K562 (cell line): ENCODE measurements around the gene SYVN1. TPM values are rescaled to one million over a fixed set of nuclear protein-coding genes. Genes with fewer than 3 reads are reported as not detected.

Experiments
- ARID2 ChIP-seq: fragments of 450-650 bp; IDR thresholded peaks from 2 replicates; pipeline ENCODE4 v1.6.1; 2017; ENCODE audit warnings: antibody characterized with exemption, mild to moderate bottlenecking
- ARNT ChIP-seq, 2 experiments: fragments of 450-650 bp; IDR thresholded peaks; 2 replicates each; pipeline ENCODE4 v1.6.1; 2016; ENCODE audit warnings: mild to moderate bottlenecking in 1 of 2
- CAMTA2 ChIP-seq: fragments of 250-450 bp; sonication (Bioruptor Pico); conservative IDR thresholded peaks from 2 replicates; pipeline ENCODE4 v1.5.1; 2022
- CHD7 ChIP-seq: fragments of 200-600 bp; sonication (generic); IDR thresholded peaks from one replicate; pipeline ENCODE4 v1.6.1; 2012; ENCODE audit warnings: mild to moderate bottlenecking, low read depth, low read length, inconsistent platforms
- FOXP1 ChIP-seq: sonication (generic); formaldehyde crosslinking; IDR thresholded peaks from 2 replicates; pipeline ENCODE4 v1.8.0; 2022; ENCODE audit warnings: mild to moderate bottlenecking, missing genetic modification reagents
- HEY1 ChIP-seq: fragments of 250-450 bp; sonication (Bioruptor Pico); IDR thresholded peaks from 2 replicates; pipeline ENCODE4 v1.5.0; 2020; ENCODE audit warnings: mild to moderate bottlenecking, moderate library complexity, borderline replicate concordance
- IRF9 ChIP-seq: fragments of 450-650 bp; IDR thresholded peaks from 2 replicates; pipeline ENCODE4 v1.6.1; 2016; ENCODE audit warnings: missing biosample characterization, missing genetic modification characterization
- MCM2 ChIP-seq: fragments of 450-650 bp; IDR thresholded peaks from 2 replicates; pipeline ENCODE4 v1.6.1; 2017; ENCODE audit warnings: low read depth, mild to moderate bottlenecking
- MTA3 ChIP-seq: fragments of 450-650 bp; formaldehyde crosslinking; IDR thresholded peaks from 2 replicates; pipeline ENCODE4 v1.6.1; 2017; ENCODE audit warnings: mild to moderate bottlenecking, borderline replicate concordance
- NCOR1 ChIP-seq: fragments of 450-650 bp; IDR thresholded peaks from 2 replicates; pipeline ENCODE4 v1.6.1; 2016; ENCODE audit warnings: mild to moderate bottlenecking, moderate library complexity
- NFATC3 ChIP-seq: fragments of 450-650 bp; IDR thresholded peaks from 2 replicates; pipeline ENCODE4 v1.6.1; 2017; ENCODE audit warnings: mild to moderate bottlenecking
- NONO ChIP-seq, 2 experiments: fragments of 200-400 bp in 1 of 2; fragments of 450-650 bp in 1 of 2; formaldehyde crosslinking in 1 of 2; IDR thresholded peaks; 2 replicates each; pipeline ENCODE4 v1.6.1; 2017; ENCODE audit warnings: low read depth in 2 of 2, mild to moderate bottlenecking in 2 of 2, moderate library complexity in 2 of 2, low read length in 1 of 2
- POLR2AphosphoS2 ChIP-seq: IDR thresholded peaks from 2 replicates; pipeline ENCODE4 v1.6.1; 2012; ENCODE audit warnings: low read length, improper control_type of control experiment
- USF2 ChIP-seq: sonication (generic); formaldehyde crosslinking; IDR thresholded peaks from 2 replicates; pipeline ENCODE4 v1.5.0; 2020; ENCODE audit warnings: missing genetic modification reagents
- ZNF830 ChIP-seq: fragments of 250-450 bp; sonication (Bioruptor Pico); IDR thresholded peaks from 2 replicates; pipeline ENCODE4 v1.5.0; 2021; ENCODE audit warnings: mild to moderate bottlenecking
- polyA plus RNA-seq, 8 experiments: library from polyadenylated mRNA; depleted of rRNA in 4 of 8; stranded (reverse) in 5 of 8; unstranded in 3 of 8; fragments of >200 nt; fragmentation: Nextera tagmentation in 2 of 8; fragmentation: Illumina TruSeq in 1 of 8; extraction: Ambion mirVana in 2 of 8; extraction: Trizol in 1 of 8; gene quantifications; 2 replicates each; pipeline versions ENCODE4 v1.2.1 to v1.2.3, GENCODE V29; 2011 to 2014; ENCODE audit warnings: inconsistent platforms in 1 of 8, missing spikeins in 1 of 8
- total RNA-seq, 7 experiments: library from RNA; depleted of rRNA in 6 of 7; stranded (reverse); fragments of >200 nt in 6 of 7; fragmentation: Illumina TruSeq in 2 of 7; extraction: Trizol in 2 of 7; gene quantifications; 2 replicates each; pipeline versions ENCODE4 v1.2.1 to v1.2.3, GENCODE V29; 2011 to 2021; ENCODE audit warnings: low replicate concordance in 1 of 7

SYVN1 gene
- total and polyA plus RNA-seq, 9 of the 15 experiments (the other 6 are each of a cell fraction or from before 2014, with no cell fraction given): 0.41 to 47.4 (median 9.9) TPM

GRCh38 chr11:65095974-65096806 is 38.1 kb downstream of the SYVN1 start, which contains the start of gene VPS51 (continued):
- TF ChIP-seq ARNT (IDR thresholded peaks at IDR 0.05) (peak; percentile 83 to 90; a peak in 3 of 4 replicates), USF2 (CRISPR knock-in tag) (no peak), CAMTA2 (CRISPR knock-in tag) (no peak), IRF9 (tag) (peak; percentile 63), FOXP1 (peak; percentile 40; the same call in 1 of the 2 replicates), MTA3 (peak; percentile 87), CHD7 (peak; percentile 61), POLR2AphosphoS2 (peak; percentile 44; the same call in 1 of the 2 replicates), NFATC3 (peak; percentile 83; the same call in 1 of the 2 replicates), ZNF830 (CRISPR knock-in tag) (no peak), NCOR1 (peak; percentile 48), NONO (IDR thresholded peaks at IDR 0.05; ENCODE audit: low read depth in 2 of 2, low read length in 1 of 2) (peak in 1 of 2 experiments; percentile 41; a peak in 2 of 4 replicates), MCM2 (no peak), ARID2 (no peak), HEY1 (CRISPR knock-in tag) (no peak)
